Embryonic facial prominence (tissue), 1 donor: Measurements from ENCODE around the gene ASCL2.

Source experiments
- DNase-seq: peaks from one replicate; pipeline ENCODE4 v3.0.0-alpha.2; 2016; ENCODE audit errors: extremely low spot score

ASCL2 gene

GRCh38 chr11:2272228-2272945, 2.0 kb upstream of the ASCL2 start:
- DNase-seq = no peak

- no peak for DNase-seq
These were observed 1.2 kb upstream of the ASCL2 start for GRCh38 chr11:2271327-2272227.

- no peak for DNase-seq
These were observed 614 bp upstream of the ASCL2 start for GRCh38 chr11:2271077-2271326.

- DNase-seq = peak; percentile 37
These were observed 627 bp downstream of the ASCL2 start for GRCh38 chr11:2269601-2270321.

DNA sequence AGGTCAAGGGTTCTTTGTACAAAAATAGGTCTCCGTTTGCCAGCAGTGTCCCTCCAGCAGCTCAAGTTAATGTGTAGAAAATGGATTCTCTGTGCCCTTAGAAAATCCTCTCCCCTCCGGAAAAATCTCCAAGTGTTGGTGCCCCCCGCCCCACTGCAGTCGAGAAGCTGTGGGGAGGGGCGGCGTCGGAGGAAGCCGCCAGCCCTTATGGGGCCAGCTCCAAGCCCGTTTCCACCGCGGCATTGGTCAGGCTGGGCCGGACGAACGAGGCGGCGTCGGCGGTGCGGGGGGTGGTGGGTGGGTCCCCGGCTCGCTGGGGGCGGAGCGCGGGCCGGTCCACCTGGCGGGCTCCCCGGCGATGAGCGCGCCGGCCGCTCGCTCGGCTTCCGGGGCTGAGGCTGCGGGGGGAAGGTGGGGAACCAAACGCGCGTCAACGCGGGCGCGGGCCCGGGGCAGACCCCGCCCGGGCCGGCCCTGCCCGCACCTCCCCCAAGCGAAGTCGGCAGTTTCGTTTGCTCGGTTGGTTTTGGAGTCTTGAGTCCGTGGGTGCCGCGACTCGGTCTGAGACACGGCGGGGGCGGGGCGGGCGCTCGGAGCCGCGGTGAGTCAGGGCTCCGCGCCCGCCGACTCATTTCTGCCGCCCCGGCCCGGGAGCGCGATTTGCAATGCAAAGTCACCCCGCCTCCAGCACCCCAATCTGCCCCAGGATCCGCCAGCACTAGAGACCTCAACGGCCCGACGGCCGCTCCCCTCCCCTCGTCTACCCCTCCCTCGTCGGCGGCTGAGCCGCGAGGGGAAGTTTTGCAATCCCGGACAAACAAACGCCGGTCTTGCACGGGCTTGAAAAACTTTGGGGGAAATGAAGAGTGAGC, 1.4 kb downstream of the ASCL2 start:
- DNase-seq = no peak

DNA sequence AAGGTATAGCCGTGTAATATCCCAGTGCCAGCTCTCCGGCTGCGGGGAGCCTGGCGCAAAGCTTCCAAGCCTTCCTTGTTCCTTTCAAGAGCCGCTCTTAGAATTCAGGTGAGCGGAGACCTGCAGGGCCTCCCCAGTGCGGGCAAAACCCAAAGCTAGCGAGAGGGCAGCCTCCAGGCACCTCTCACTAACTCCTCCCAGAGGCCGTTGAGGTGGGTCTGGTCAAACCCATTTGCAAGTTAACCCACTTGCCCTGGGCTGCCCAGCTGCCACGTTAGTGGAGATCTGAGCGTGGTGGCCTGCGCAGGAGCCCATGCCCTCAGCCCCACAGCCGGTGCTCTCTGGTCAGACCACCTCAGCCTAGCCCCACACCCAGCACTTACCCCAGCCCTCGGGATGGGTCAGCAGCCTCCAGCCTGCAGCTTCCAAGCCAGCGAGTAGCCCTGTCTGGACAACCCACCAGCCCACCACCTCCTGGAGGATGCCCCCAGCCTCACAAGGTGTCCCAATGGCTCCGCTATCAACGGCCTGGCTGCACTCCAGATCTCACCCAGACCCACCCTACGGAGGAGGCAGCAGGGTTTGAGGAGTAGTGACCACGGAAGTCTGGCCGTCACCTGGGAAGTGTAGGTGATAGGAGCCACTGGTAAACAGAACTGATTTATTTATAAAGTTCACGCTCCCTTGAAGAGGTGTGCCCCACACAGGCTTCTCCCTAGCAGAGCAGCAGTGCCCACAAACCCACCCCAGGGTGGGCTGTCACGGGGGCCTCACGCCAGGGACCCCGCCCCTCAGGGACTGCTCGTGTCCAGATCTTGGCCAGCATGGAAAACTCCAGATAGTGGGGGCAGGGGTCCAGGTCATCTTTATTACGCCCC, 2.3 kb downstream of the ASCL2 start:
- no peak for DNase-seq

DNA sequence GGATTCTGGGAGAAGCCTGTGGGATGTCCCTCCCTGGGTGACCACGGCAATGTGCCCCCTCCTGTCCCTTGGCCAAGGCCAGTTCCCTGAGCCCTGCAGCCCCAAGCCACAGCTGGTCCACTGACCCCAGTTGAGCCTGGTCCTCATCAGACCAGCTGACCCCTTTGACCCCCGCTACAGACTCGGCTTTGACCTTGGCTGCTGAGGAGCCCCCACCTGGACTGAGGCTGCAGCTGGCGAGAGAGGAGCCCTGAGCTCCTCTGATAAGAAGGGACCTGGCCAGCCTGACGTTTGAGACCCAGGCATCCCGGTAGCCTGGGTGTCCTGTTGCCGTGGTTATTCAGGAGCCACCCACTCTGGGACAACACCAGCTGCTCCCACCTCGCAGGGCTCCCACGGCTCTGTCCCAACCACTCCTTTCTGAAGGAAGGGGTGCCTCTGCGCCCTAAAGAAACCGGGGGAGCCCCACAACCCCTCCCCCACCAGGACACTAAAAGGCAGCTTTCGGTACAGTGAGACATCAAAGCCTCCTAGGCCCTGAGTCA, 3.0 kb downstream of the ASCL2 start:
- DNase-seq = no peak

DNA sequence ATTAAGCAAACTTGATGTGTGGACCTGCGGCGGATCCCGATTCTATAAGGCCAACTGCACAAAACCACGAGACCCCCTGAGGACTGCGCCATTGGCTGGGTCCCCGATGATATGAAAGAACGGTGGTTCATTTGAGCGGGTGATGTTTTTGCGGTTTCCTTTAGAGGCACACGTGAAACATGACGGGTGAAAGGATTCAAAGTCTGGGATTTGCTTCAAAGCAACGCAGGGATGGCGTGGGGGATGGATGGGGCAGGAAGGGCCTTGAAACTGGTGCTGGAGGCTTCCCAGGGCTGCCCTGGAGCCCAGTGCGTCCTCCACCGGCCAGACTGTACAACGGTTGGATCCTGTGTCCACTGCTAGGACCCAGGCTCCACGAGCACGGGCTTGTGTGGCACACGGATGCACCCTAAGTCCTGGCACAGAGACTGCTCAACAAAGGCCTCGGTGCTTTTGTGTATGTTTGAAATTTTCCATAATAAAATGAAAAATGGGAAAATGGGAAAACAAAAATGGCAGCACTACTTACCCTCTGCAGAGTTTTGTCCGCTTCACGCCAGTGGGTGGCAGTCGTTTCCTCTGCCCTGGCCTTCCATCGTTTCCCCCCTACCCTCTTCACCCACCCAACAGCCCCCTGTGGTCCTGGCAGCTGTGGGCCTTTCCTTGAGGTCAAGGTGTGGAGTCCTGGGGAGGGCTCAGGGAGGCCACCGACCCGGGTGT, 3.6 kb downstream of the ASCL2 start:
- no peak for DNase-seq

- DNase-seq = no peak
These were observed 4.4 kb downstream of the ASCL2 start for GRCh38 chr11:2265854-2266585.

DNA sequence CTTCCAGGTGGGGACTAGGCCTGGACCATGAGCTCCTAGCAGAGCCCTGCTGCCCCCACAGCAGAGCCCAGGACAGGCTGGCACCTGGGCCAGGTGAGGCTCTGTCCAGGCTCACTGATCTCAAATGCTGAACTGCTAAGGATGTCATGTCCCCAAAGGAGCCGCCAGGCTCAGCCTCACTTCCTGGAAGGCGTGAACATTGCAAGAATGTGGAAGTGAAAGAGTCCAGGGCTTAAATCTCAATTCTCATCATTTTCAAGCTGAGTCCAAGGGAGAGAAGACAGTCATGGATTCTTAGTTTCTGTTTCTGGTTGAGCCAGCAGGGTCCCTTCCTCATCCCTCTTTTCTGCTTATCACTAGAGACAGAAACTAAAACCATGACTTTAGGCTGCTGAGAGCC, 5.0 kb downstream of the ASCL2 start:
- no peak for DNase-seq

GRCh38 chr11:2264366-2265053, 5.9 kb downstream of the ASCL2 start:
- no peak for DNase-seq

DNA sequence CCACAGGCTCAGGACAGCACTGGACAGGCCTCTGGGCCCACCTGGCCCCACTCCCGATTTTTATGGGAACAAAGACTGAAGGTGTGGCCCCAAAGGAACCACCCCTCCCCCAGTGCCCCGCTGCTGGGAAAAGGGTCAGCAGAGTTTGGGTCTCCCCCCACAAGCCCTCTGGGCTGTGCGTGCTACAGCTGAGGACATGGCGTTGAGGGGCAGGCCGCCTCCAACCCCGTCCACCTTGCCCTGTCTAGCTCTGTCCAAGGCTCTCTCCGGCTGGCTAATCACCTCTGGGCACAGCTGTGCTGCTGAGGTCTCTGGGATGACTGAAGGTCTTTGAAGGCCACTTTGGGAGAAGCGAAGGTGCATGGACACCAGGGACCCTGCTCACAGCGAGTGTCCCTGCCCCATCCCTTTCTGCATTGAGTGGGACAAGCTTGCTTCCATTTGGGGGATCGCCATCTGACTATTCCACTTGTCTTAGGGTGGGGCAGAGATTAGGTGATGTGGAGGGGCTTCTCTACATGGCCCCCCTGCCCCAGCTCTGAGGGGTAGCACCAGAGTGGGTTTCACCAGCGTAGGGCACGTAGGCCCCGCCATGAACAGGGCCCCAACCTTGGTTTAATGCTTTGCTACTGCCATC, 6.5 kb downstream of the ASCL2 start:
- no peak for DNase-seq

GRCh38 chr11:2263071-2263565, 7.3 kb downstream of the ASCL2 start:
- no peak for DNase-seq

- no peak for DNase-seq
These were observed 7.9 kb downstream of the ASCL2 start for GRCh38 chr11:2262301-2263070.

DNA sequence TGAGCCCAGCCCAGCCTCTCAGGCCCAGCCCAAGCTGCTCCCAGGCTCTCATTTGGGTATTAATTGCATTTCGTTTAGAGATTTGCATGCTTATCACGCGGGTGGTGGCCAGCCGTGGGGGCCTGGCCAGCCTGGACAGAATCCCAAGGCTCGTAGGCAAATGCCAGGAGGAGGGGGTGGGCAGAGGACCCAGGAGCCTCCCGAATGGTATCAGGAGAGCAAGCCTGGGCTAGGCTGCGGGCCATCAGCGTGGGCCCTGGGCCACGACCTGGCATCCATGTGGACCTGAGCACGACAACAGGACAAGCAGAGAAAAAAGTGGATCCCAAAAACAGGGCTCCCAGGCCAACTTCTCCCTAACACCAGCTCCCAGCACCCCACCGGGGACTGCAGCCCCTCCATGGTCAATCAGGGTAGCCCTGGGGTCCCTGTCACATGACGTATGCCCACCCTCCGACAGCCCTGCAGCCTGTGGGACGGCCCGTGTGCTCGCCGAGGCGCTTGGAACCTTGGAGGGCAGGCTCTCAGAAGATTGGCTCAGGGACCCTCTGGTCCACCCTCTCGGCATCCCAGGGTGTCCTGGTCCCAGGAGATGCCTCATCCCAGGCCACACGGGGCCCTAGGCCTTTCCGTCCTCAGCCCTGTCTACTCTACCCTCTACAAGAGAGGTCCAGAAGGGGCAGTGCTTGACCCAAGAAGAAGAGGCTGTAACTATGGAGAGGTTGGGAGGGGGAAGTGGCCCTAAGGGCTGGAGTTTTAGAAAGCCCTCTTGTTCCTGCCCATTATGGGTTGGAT, 8.8 kb downstream of the ASCL2 start:
- no peak for DNase-seq
